DOHH2 (cell line): ENCODE measurements around the gene BAIAP2L1.

Experiments used
- EZH2phosphoT487 ChIP-seq: fragments of 200-600 bp; sonication (generic); IDR thresholded peaks from 2 replicates; pipeline ENCODE4 v1.6.1; 2017; ENCODE audit warnings: borderline replicate concordance, mild to moderate bottlenecking, antibody characterized with exemption, low read length, moderate library complexity, mixed read lengths
- TF ChIP-seq, protein P1 (sequence below): fragments of 200-600 bp; sonication (generic); IDR thresholded peaks from one replicate; pipeline ENCODE4 v1.5.1; 2014; ENCODE audit warnings: antibody characterized with exemption, mild to moderate bottlenecking, low read depth, low read length; ENCODE audit not compliant: poor library complexity, severe bottlenecking

DNA sequence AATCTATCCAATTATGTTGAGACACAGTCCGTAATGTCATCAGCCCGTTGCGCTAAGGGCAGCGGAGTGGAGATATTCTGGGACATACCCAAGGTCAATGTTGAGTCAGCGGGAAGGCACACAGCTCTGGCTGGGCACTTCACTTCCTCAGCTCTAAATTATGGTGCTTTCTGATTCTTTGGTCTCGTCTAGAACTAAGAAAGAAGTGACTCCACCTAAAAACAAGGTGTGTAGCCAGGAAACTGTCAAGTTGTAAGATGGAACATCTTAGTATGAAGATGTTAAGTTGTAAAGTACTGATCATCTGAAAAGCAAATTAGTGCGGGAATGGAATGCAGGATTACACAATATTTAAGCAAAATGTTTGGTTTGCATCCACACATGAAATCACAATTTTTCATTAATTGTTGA lies 43.1 kb downstream of the BAIAP2L1 start:
- TF ChIP-seq, protein P1, sequence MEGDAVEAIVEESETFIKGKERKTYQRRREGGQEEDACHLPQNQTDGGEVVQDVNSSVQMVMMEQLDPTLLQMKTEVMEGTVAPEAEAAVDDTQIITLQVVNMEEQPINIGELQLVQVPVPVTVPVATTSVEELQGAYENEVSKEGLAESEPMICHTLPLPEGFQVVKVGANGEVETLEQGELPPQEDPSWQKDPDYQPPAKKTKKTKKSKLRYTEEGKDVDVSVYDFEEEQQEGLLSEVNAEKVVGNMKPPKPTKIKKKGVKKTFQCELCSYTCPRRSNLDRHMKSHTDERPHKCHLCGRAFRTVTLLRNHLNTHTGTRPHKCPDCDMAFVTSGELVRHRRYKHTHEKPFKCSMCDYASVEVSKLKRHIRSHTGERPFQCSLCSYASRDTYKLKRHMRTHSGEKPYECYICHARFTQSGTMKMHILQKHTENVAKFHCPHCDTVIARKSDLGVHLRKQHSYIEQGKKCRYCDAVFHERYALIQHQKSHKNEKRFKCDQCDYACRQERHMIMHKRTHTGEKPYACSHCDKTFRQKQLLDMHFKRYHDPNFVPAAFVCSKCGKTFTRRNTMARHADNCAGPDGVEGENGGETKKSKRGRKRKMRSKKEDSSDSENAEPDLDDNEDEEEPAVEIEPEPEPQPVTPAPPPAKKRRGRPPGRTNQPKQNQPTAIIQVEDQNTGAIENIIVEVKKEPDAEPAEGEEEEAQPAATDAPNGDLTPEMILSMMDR: no peak
- no peak for TF ChIP-seq EZH2phosphoT487
